ENCODE measurements around the gene APOL2.

DNA sequence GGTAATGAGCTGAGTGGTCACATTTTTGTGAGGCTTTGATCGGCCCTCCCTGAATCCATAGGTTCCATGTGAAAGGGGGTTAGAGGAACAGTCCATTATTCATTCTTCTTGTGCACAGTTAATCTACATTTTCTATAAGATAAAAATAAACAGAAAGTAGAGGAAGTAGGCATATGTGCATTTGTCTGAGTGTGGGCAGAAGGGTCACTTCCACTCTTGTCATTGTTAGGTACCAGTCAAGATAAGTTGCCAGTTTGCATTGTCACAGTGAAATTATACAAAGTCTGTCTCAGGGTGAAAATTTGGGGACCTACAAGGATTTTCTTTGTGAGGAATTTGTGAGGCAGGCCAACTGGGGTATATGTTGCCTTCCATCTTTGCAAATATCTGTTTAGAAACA, 33.1 kb downstream of the APOL2 start:
- TF ChIP-seq, protein P1, sequence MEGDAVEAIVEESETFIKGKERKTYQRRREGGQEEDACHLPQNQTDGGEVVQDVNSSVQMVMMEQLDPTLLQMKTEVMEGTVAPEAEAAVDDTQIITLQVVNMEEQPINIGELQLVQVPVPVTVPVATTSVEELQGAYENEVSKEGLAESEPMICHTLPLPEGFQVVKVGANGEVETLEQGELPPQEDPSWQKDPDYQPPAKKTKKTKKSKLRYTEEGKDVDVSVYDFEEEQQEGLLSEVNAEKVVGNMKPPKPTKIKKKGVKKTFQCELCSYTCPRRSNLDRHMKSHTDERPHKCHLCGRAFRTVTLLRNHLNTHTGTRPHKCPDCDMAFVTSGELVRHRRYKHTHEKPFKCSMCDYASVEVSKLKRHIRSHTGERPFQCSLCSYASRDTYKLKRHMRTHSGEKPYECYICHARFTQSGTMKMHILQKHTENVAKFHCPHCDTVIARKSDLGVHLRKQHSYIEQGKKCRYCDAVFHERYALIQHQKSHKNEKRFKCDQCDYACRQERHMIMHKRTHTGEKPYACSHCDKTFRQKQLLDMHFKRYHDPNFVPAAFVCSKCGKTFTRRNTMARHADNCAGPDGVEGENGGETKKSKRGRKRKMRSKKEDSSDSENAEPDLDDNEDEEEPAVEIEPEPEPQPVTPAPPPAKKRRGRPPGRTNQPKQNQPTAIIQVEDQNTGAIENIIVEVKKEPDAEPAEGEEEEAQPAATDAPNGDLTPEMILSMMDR (IDR thresholded peaks at IDR 0.05): no peak
- no peak for TF ChIP-seq POLR2A (IDR thresholded peaks at IDR 0.05)
